Measurements from ENCODE around the gene INHA.

The INHA gene

GRCh38 chr2:219540784-219541504, 31.2 kb upstream of the INHA start:
- DNase-seq: no peak

- DNase-seq: peak; percentile 91
Measured at GRCh38 chr2:219541611-219542180, 30.4 kb upstream of the INHA start.

GRCh38 chr2:219542931-219543595, 29.0 kb upstream of the INHA start:
- no peak for DNase-seq

GRCh38 chr2:219543596-219544358, 28.3 kb upstream of the INHA start, which contains the start of the genes CHPF and TMEM198:
Gene CHPF (minus strand): TSS chr2:219543809. CDS start chr2:219543538, 271 bp downstream.
Gene TMEM198 (plus strand): TSS chr2:219544028. CDS start chr2:219544728, 700 bp downstream.
- DNase-seq: peak; percentile 96

- DNase-seq: no peak
Measured at GRCh38 chr2:219544567-219544966, 27.5 kb upstream of the INHA start.

GRCh38 chr2:219545295-219545942, 26.7 kb upstream of the INHA start:
- no peak for DNase-seq

GRCh38 chr2:219545943-219546352, 26.2 kb upstream of the INHA start:
- no peak for DNase-seq

- DNase-seq: no peak
Measured at GRCh38 chr2:219547621-219548020, 24.5 kb upstream of the INHA start.

GRCh38 chr2:219548990-219549389, 23.1 kb upstream of the INHA start:
- DNase-seq: no peak

GRCh38 chr2:219549619-219550018, 22.5 kb upstream of the INHA start:
- no peak for DNase-seq

GRCh38 chr2:219551441-219552381, 20.4 kb upstream of the INHA start:
- DNase-seq: no peak

GRCh38 chr2:219552382-219553167, 19.5 kb upstream of the INHA start:
- peak; percentile 78 for DNase-seq

GRCh38 chr2:219553168-219553417, 19.0 kb upstream of the INHA start:
- DNase-seq: no peak

GRCh38 chr2:219553463-219553963, 18.6 kb upstream of the INHA start:
- DNase-seq: no peak

- DNase-seq: no peak
Measured at GRCh38 chr2:219554350-219554749, 17.8 kb upstream of the INHA start.

GRCh38 chr2:219555956-219556355, 16.2 kb upstream of the INHA start:
- no peak for DNase-seq

GRCh38 chr2:219556413-219556812, 15.7 kb upstream of the INHA start:
- DNase-seq: no peak

- no peak for DNase-seq
Measured at GRCh38 chr2:219557320-219557719, 14.8 kb upstream of the INHA start.

- DNase-seq: no peak
Measured at GRCh38 chr2:219557791-219558785, 14.0 kb upstream of the INHA start.

Measured in CD4-positive, alpha-beta T cell treated with Interleukin-17A for 1 hour (primary cell).